Psoas muscle (tissue), 8 donors: ENCODE measurements around the gene ZNF710. TPM values are rescaled to one million over a fixed set of nuclear protein-coding genes. Genes with fewer than 3 reads are reported as not detected.

Source experiments
- ATAC-seq, 4 donors: fragments of 200-7000 bp; cut with Tn5 transposase; one replicate each; pipeline ENCODE4 v1.9.1; 2020; ENCODE audit warnings: moderate library complexity in 3 of 4, mild to moderate bottlenecking in 2 of 4
- DNase-seq, 2 donors: peaks; one replicate each; pipeline ENCODE4 v3.0.0-alpha.2; 2020
- H3K27ac ChIP-seq: fragments of 200-600 bp; one replicate; pipeline ENCODE4 v1.8.0; 2022
- H3K27me3 ChIP-seq, 3 donors: fragments of 200-600 bp in 1 of 3; one replicate each; pipeline versions ENCODE4 v1.6.1 to v1.8.0; 2013 to 2022; ENCODE audit warnings: low read length in 2 of 3, mild to moderate bottlenecking in 2 of 3, moderate library complexity in 1 of 3; ENCODE audit not compliant: insufficient read depth in 3 of 3
- H3K36me3 ChIP-seq, 2 donors: fragments of 200-600 bp in 1 of 2; one replicate each; pipeline versions ENCODE4 v1.6.1 to v1.8.0; 2013 to 2022; ENCODE audit warnings: low read depth in 1 of 2, mild to moderate bottlenecking in 1 of 2, moderate library complexity in 1 of 2; ENCODE audit not compliant: insufficient read depth in 1 of 2
- H3K4me1 ChIP-seq: fragments of 200-600 bp; one replicate; pipeline ENCODE4 v1.8.0; 2022
- H3K4me3 ChIP-seq: fragments of 200-600 bp; one replicate; pipeline ENCODE4 v1.8.0; 2022; ENCODE audit warnings: mild to moderate bottlenecking
- H3K9me3 ChIP-seq: fragments of 200-600 bp; one replicate; pipeline ENCODE4 v1.8.0; 2022
- CTCF ChIP-seq: fragments of 200-600 bp; IDR thresholded peaks from one replicate; pipeline ENCODE4 v1.8.0; 2022; ENCODE audit warnings: antibody characterized with exemption
- WGBS, 3 donors: extraction: QIAGEN DNeasy Blood & Tissue Kit; methylation state at CpG; one replicate each; pipeline versions ENCODE4 v1.1.6 to v1.1.7; 2013; 5-methylcytosine and 5-hydroxymethylcytosine counted together
- intact Hi-C, 2 donors: fragments of 100-400 bp; cut with DNase I; formaldehyde crosslinking; loops; one replicate each; pipeline versions ENCODE4 v1.11.0 to v1.14.2; 2022
- polyA plus RNA-seq, 3 donors: library from polyadenylated mRNA; stranded (reverse); fragments of 200-250 nt; gene quantifications; one replicate each; pipeline ENCODE4 v1.2.3, GENCODE V29; 2013
- total RNA-seq, 4 donors: library from RNA; stranded (reverse); fragmentation: NEBNext Ultra II Directional in 2 of 4; extraction: Animal tissue kit (Norgen Biotek cat#: 25700) in 2 of 4; gene quantifications; one replicate each; pipeline versions ENCODE4 v1.2.1 to v1.2.4, GENCODE V29; 2021 to 2023
- donor health status: healthy with polysubstance abuse.
- donor health status: DM: no; HTN: no; CAD: no; lungs with moderate emphysema.
- donor health status: Bipolar disorder and iron deficiency.
- donor health status: healthy.
- donor health status: DM: yes; HTN: yes; CAD: no.
- donor health status: DM: no; HTN: no; CAD: no.
- donor health status: DM: no; HTN: no; CAD: no.
- donor health status: DM: yes; HTN: yes; CAD: no.

The ZNF710 gene
- total and polyA plus RNA-seq, 7 donors = 1.3 to 8.1 (median 4.5) TPM

DNA sequence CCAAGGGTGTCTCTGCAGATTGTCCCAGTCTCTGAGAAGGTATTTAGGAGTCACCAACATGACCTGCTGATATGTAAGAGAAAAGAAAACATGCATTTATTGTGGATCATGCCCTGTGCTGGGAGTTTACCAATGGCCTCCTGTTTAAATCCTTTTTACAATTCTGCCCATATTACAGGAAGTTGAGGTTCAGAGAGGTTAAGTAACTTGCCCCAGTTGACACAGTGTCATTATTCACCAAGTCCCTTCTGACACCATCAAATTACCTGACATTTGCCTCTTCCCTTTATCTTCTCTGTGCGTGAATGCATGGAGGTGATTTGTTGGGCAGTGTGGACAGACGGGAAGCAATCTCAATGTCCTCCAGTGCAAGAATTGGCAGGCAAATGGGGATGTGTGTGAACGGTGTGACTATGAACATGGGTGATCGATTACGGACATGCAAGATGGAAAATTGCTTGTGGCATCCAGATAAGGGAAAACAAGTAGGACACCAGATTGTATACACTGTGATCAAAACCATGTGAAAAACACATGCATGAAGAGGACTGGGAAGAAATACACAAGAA is 27.3 kb downstream of the ZNF710 start:
- Histone ChIP-seq H3K4me1 (peaks cover 6% of the 10 kb centered on the region), H3K27ac (no peak overlapping the region), H3K27me3 (no peaks in the 10 kb centered on the region), H3K9me3 (no peaks in the 10 kb centered on the region), H3K36me3 (no peaks in the 10 kb centered on the region), H3K4me3 (no peak overlapping the region)
- WGBS, 3 donors = 90 to 93% (median 90%) methylated on average over 5 of the region's 5 CpGs
- ATAC-seq (no peak), DNase-seq (no peak)
- intact Hi-C loops = no loop called here
- TF ChIP-seq CTCF = no peak

GRCh38 chr15:90029024-90029423 is 27.9 kb downstream of the ZNF710 start:
- Histone ChIP-seq H3K9me3 (no peaks in the 10 kb centered on the region), H3K4me3 (no peak overlapping the region), H3K27me3 (no peaks in the 10 kb centered on the region), H3K36me3 (no peaks in the 10 kb centered on the region), H3K4me1 (peaks cover 9% of the 10 kb centered on the region), H3K27ac (no peak overlapping the region)
- no peak for TF ChIP-seq CTCF
- DNase-seq (no peak), ATAC-seq (peak in 2 of 4 donors; percentile 26 to 50)
- intact Hi-C loops = no loop called here
- 93 to 96% (median 93%) methylated on average over 1 of the region's 1 CpG for WGBS, 3 donors

GRCh38 chr15:90030376-90030775 is 29.3 kb downstream of the ZNF710 start:
- TF ChIP-seq CTCF = no peak
- Histone ChIP-seq H3K27ac (peak overlapping the region; percentile 16), H3K9me3 (no peaks in the 10 kb centered on the region), H3K4me1 (peaks cover 17% of the 10 kb centered on the region), H3K4me3 (no peak overlapping the region), H3K27me3 (no peaks in the 10 kb centered on the region), H3K36me3 (no peaks in the 10 kb centered on the region)
- 46 to 65% (median 53%) methylated on average over 8 of the region's 8 CpGs for WGBS, 3 donors
- DNase-seq (peak; percentile 51 to 81), ATAC-seq (peak; percentile 71 to 91 (median 90))
- intact Hi-C loops = no loop called here

- no peak overlapping the region for H3K4me3 ChIP-seq
- no peaks in the 10 kb centered on the region for H3K27me3 ChIP-seq
- H3K9me3 ChIP-seq = no peaks in the 10 kb centered on the region
- no peaks in the 10 kb centered on the region for H3K36me3 ChIP-seq
- ATAC-seq (peak in 1 of 4 donors; percentile 21), DNase-seq (no peak)
- peaks cover 18% of the 10 kb centered on the region for H3K4me1 ChIP-seq
- intact Hi-C loops = no loop called here
- 33 to 51% (median 36%) methylated on average over 8 of the region's 8 CpGs for WGBS, 3 donors
- no peak for TF ChIP-seq CTCF
- H3K27ac ChIP-seq = no peak overlapping the region
Observed at GRCh38 chr15:90031231-90031791, 30.2 kb downstream of the ZNF710 start.

DNA sequence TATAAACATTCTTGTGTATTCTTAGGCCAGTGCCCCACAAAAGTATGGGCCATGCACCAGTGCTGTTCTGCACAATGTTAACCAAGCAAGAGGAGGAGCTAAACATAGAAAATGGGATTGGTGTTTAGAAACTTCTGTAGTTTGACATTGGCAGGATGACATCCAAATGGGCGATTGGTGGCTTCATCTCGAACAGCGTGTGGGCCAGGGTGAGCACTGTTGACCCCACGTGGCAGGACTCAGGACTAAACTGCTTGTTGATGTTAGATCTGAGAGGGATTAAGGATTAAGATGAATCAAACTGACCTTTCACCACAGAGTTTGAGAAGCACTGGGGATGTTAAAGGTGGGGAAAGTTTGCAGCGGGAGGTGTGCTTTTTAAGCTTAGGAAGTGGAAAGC is 31.9 kb downstream of the ZNF710 start:
- intact Hi-C loops = no loop called here
- Histone ChIP-seq H3K36me3 (no peaks in the 10 kb centered on the region), H3K27ac (no peak overlapping the region), H3K4me3 (no peak overlapping the region), H3K4me1 (peaks cover 23% of the 10 kb centered on the region), H3K9me3 (no peaks in the 10 kb centered on the region), H3K27me3 (no peaks in the 10 kb centered on the region)
- ATAC-seq (no peak), DNase-seq (no peak)
- no peak for TF ChIP-seq CTCF
- WGBS, 3 donors = 86 to 92% (median 91%) methylated on average over 5 of the region's 5 CpGs
